Osteoblast (primary cell): ENCODE measurements around the gene HK1. TPM values are rescaled to one million over a fixed set of nuclear protein-coding genes. Genes with fewer than 3 reads are reported as not detected.

ENCODE experiments used
- DNase-seq: peaks from one replicate; pipeline ENCODE4 v3.0.0; 2011; ENCODE audit warnings: low spot score, mixed read lengths; ENCODE audit not compliant: insufficient read length; ENCODE audit errors: missing footprints
- H2AFZ ChIP-seq: 2 replicates; pipeline ENCODE4 v1.6.0; 2011; ENCODE audit warnings: mild to moderate bottlenecking, low read length
- H3K27ac ChIP-seq: 2 replicates; pipeline ENCODE4 v1.5.1; 2011; ENCODE audit warnings: mild to moderate bottlenecking, low read depth, low read length, moderate library complexity
- H3K27me3 ChIP-seq: 2 replicates; pipeline ENCODE4 v1.6.0; 2012; ENCODE audit warnings: mild to moderate bottlenecking, control low read depth, inconsistent platforms, low read length, moderate library complexity; ENCODE audit not compliant: insufficient read depth
- H3K36me3 ChIP-seq: 2 replicates; pipeline ENCODE4 v1.5.1; 2011; ENCODE audit warnings: mild to moderate bottlenecking, low read length, control low read depth, moderate library complexity; ENCODE audit not compliant: insufficient read depth
- H3K4me1 ChIP-seq: 2 replicates; pipeline ENCODE4 v1.5.1; 2011; ENCODE audit warnings: mild to moderate bottlenecking, low read length, control low read depth, moderate library complexity; ENCODE audit not compliant: insufficient read depth
- H3K4me2 ChIP-seq: 2 replicates; pipeline ENCODE4 v1.6.0; 2011; ENCODE audit warnings: mild to moderate bottlenecking, low read length; ENCODE audit not compliant: insufficient read depth
- H3K4me3 ChIP-seq: fragments of 200-600 bp; sonication (generic); 3 replicates; pipeline ENCODE4 v1.5.1; 2012; ENCODE audit warnings: mild to moderate bottlenecking, low read length, inconsistent platforms; ENCODE audit not compliant: insufficient read depth
- H3K79me2 ChIP-seq: 2 replicates; pipeline ENCODE4 v1.6.0; 2012; ENCODE audit warnings: mild to moderate bottlenecking, low read length, control low read depth, inconsistent platforms; ENCODE audit not compliant: insufficient read depth
- H3K9me3 ChIP-seq: 2 replicates; pipeline ENCODE4 v1.5.1; 2011; ENCODE audit warnings: low read depth, low read length, control low read depth
- H4K20me1 ChIP-seq: 2 replicates; pipeline ENCODE4 v1.6.0; 2012; ENCODE audit warnings: mild to moderate bottlenecking, low read length, control low read depth; ENCODE audit not compliant: insufficient read depth
- CTCF ChIP-seq: IDR thresholded peaks from 2 replicates; pipeline ENCODE4 v1.5.1; 2011; ENCODE audit warnings: mild to moderate bottlenecking, low read depth, low read length, moderate library complexity; ENCODE audit errors: extremely low read depth
- total RNA-seq: library from RNA; depleted of rRNA; stranded (reverse); fragments of >200 nt; gene quantifications from 2 replicates; pipeline ENCODE4 v1.2.3, GENCODE V29; 2012

Gene HK1
- total RNA-seq, 1 donor: 111 TPM

- Histone ChIP-seq H3K27me3 (no peaks in the 10 kb centered on the region), H4K20me1 (no peaks in the 10 kb centered on the region), H3K4me1 (no peaks in the 10 kb centered on the region), H3K36me3 (no peaks in the 10 kb centered on the region), H3K27ac (no peak overlapping the region), H3K4me2 (no peak overlapping the region), H3K79me2 (no peaks in the 10 kb centered on the region), H3K9me3 (no peaks in the 10 kb centered on the region), H2AFZ (no peak overlapping the region), H3K4me3 (no peak overlapping the region)
- TF ChIP-seq CTCF: no peak
- DNase-seq: no peak
These were observed 16.0 kb upstream of the HK1 start for GRCh38 chr10:69262292-69262751.

- H3K4me2 ChIP-seq: no peak overlapping the region
- no peaks in the 10 kb centered on the region for H3K4me1 ChIP-seq
- no peaks in the 10 kb centered on the region for H3K36me3 ChIP-seq
- no peak overlapping the region for H3K4me3 ChIP-seq
- DNase-seq: no peak
- no peaks in the 10 kb centered on the region for H3K79me2 ChIP-seq
- no peaks in the 10 kb centered on the region for H3K9me3 ChIP-seq
- TF ChIP-seq CTCF: no peak
- no peaks in the 10 kb centered on the region for H4K20me1 ChIP-seq
- no peak overlapping the region for H2AFZ ChIP-seq
- no peaks in the 10 kb centered on the region for H3K27me3 ChIP-seq
- no peak overlapping the region for H3K27ac ChIP-seq
These were observed 12.8 kb upstream of the HK1 start for GRCh38 chr10:69265521-69265920.

GRCh38 chr10:69268761-69269416 lies 9.4 kb upstream of the HK1 start:
- H3K4me1 ChIP-seq: no peaks in the 10 kb centered on the region
- H3K9me3 ChIP-seq: peaks cover 3% of the 10 kb centered on the region
- no peak overlapping the region for H2AFZ ChIP-seq
- H4K20me1 ChIP-seq: no peaks in the 10 kb centered on the region
- H3K4me2 ChIP-seq: no peak overlapping the region
- H3K27me3 ChIP-seq: no peaks in the 10 kb centered on the region
- no peak for TF ChIP-seq CTCF
- no peaks in the 10 kb centered on the region for H3K36me3 ChIP-seq
- DNase-seq: no peak
- no peak overlapping the region for H3K27ac ChIP-seq
- H3K79me2 ChIP-seq: no peaks in the 10 kb centered on the region
- H3K4me3 ChIP-seq: no peak overlapping the region

GRCh38 chr10:69269761-69270160 lies 8.5 kb upstream of the HK1 start:
- H3K4me3 ChIP-seq: no peak overlapping the region
- H3K4me2 ChIP-seq: no peak overlapping the region
- peaks cover 3% of the 10 kb centered on the region for H3K9me3 ChIP-seq
- DNase-seq: peak; percentile 36
- no peaks in the 10 kb centered on the region for H3K4me1 ChIP-seq
- TF ChIP-seq CTCF: no peak
- H3K27me3 ChIP-seq: no peaks in the 10 kb centered on the region
- no peaks in the 10 kb centered on the region for H3K79me2 ChIP-seq
- no peak overlapping the region for H3K27ac ChIP-seq
- no peak overlapping the region for H2AFZ ChIP-seq
- no peaks in the 10 kb centered on the region for H3K36me3 ChIP-seq
- no peaks in the 10 kb centered on the region for H4K20me1 ChIP-seq
